ENCODE results near the gene ACAT2.

ACAT2 gene

GRCh38 chr6:159804504-159804903, 42.7 kb downstream of the ACAT2 start:
- ChIA-PET POLR2A (no interaction called here), CTCF (interaction anchor here (1.5 kb wide), 1 partner anchor 14 kb away, joined by 6 read pairs; the partner anchor contains the start of gene MRPL18)
- no peak for DNase-seq (ENCODE audit: extremely low spot score)
- TF ChIP-seq CTCF (IDR thresholded peaks at IDR 0.05; ENCODE audit: control extremely low read depth, extremely low read depth, low read depth, missing control alignments) = no peak

GRCh38 chr6:159805440-159806020, 43.7 kb downstream of the ACAT2 start:
- ChIA-PET POLR2A (no interaction called here), CTCF (interaction anchor here (0.9 to 1.5 kb wide), 3 partner anchors 9 to 24 kb away, joined by 3 to 6 read pairs (median 3); partner anchors contain the start of gene MRPL18)
- no peak for TF ChIP-seq CTCF (IDR thresholded peaks at IDR 0.05; ENCODE audit: control extremely low read depth, extremely low read depth, low read depth, missing control alignments)
- DNase-seq (ENCODE audit: extremely low spot score) = no peak

GRCh38 chr6:159806021-159806458, 44.2 kb downstream of the ACAT2 start:
- CTCF ChIA-PET = interaction anchor here (0.9 to 1.5 kb wide), 3 partner anchors 9 to 23 kb away, joined by 3 to 6 read pairs (median 3); partner anchors contain the start of gene MRPL18
- DNase-seq (ENCODE audit: extremely low spot score) = peak; percentile 4
- POLR2A ChIA-PET = no interaction called here

DNA sequence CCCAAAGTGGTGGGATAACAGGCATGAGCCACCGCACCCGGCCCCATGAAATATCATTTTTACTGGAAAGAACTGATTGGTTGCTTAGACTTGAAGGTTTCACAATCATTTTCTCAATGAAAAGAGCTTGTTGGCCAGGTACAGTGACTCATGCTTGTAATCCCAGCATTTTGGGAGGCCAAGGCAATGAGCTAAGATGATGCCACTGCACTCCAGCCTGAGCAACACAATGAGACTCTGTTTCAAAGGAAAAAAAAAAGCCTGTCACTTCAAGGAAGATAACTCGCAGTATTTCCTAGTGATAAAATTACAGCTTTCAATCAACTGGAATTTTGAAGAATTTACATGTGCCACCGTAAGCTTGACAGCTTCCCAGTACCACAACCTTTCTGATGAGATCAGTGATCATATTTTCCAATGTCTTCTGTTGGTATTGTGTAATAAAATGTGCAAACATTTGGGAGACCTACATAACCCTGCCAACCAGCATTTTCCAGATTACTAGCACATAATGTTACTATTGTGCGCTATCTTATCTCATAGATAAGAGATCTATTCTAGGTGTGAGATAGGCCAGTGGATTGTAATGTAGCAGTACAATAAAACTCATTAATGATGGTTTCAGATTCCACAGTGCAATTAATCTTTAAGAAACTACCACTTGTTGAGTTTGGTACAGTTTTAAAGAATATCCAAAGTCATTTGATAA, 45.5 kb downstream of the ACAT2 start:
- CTCF ChIA-PET = interaction anchor here (1.2 kb wide), 1 partner anchor 157 kb away, joined by 3 read pairs; no protein-coding TSS in a partner anchor
- TF ChIP-seq CTCF (IDR thresholded peaks at IDR 0.05; ENCODE audit: control extremely low read depth, extremely low read depth, low read depth, missing control alignments) = no peak
- DNase-seq (ENCODE audit: extremely low spot score) = no peak
- POLR2A ChIA-PET = no interaction called here

More at GRCh38 chr6:159806021-159806458, 44.2 kb downstream of the ACAT2 start:
- TF ChIP-seq CTCF (IDR thresholded peaks at IDR 0.05; ENCODE audit: control extremely low read depth, extremely low read depth, low read depth, missing control alignments) = no peak

- TF ChIP-seq CTCF (IDR thresholded peaks at IDR 0.05; ENCODE audit: control extremely low read depth, extremely low read depth, low read depth, missing control alignments) = no peak
- peak; percentile 6 for DNase-seq (ENCODE audit: extremely low spot score)
- POLR2A ChIA-PET = no interaction called here
- CTCF ChIA-PET = no interaction called here
Observed at GRCh38 chr6:159808647-159809046, 46.8 kb downstream of the ACAT2 start.

DNA sequence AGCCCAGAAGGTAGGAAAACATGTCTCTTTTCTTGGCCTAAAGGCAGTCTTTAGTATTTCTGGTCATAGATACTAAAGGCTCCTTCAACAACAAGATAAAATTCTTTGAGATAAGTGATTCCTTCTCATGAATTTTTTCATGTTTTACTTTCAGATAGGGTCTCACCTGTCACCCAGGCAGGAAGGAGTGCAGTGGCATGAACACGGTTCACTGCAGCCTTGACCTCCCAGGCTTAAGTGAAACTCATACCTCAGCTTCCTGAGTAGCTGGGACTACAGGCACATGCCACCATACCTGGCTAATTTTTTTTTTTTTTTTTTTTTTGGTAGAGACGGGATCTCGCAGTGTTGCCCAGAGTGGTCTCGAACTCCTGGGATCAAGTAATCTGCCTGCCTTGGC, 47.3 kb downstream of the ACAT2 start:
- CTCF ChIA-PET = no interaction called here
- DNase-seq (ENCODE audit: extremely low spot score) = peak; percentile 10
- POLR2A ChIA-PET = no interaction called here
- TF ChIP-seq CTCF (IDR thresholded peaks at IDR 0.05; ENCODE audit: control extremely low read depth, extremely low read depth, low read depth, missing control alignments) = no peak

Measured in GM10248 (cell line).